ENCODE measurements around the gene PNKD.

PNKD gene

GRCh38 chr2:218238887-218239286, 31.4 kb upstream of the PNKD start:
- TF ChIP-seq, protein P1, sequence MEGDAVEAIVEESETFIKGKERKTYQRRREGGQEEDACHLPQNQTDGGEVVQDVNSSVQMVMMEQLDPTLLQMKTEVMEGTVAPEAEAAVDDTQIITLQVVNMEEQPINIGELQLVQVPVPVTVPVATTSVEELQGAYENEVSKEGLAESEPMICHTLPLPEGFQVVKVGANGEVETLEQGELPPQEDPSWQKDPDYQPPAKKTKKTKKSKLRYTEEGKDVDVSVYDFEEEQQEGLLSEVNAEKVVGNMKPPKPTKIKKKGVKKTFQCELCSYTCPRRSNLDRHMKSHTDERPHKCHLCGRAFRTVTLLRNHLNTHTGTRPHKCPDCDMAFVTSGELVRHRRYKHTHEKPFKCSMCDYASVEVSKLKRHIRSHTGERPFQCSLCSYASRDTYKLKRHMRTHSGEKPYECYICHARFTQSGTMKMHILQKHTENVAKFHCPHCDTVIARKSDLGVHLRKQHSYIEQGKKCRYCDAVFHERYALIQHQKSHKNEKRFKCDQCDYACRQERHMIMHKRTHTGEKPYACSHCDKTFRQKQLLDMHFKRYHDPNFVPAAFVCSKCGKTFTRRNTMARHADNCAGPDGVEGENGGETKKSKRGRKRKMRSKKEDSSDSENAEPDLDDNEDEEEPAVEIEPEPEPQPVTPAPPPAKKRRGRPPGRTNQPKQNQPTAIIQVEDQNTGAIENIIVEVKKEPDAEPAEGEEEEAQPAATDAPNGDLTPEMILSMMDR (IDR thresholded peaks at IDR 0.05; ENCODE audit: extremely low read depth, missing control alignments): no peak
- no peak for DNase-seq (ENCODE audit: low spot score)

DNA sequence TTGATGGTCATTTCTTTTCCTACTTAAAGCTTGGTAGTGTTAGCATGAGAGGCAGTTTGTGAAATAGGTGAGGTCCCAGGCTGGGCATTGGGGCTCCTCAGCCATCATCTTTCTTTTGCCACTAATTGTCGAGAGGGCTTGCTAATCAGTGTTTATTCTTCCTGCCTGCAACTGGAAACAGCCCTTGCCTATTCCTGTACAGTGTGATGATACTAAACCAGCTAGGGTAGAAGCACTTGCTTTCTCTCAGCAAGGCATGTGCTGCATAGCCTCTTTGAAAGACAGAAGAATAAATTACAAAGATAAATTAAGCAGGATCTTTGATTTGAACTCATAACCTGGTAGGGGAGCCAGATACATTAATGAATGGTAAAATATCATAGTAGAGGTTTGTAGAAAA, 26.1 kb upstream of the PNKD start:
- no peak for DNase-seq (ENCODE audit: low spot score)

DNA sequence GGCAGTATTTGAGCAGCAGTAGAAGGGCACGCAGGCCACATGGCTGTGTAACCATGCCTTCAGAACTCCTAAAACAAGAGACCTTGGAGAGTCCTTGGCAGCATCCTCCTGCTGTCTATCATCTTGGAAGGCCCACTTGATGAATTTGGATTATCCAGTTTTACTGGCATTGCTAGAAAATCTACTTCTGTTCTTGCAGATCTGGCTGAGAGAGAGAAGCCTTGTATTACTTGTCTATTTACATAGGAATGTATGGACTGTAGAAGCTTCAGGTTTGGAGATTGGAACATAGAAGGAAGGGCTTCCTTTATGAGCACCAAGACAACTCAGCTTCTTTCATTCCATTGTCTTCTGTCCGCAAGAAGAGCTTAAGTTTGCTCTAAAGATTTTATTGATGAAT, 25.7 kb upstream of the PNKD start:
- DNase-seq (ENCODE audit: low spot score): no peak
- TF ChIP-seq, protein P1 (IDR thresholded peaks at IDR 0.05; ENCODE audit: extremely low read depth, missing control alignments): no peak

More for the DNA sequence above, 26.1 kb upstream of the PNKD start:
- TF ChIP-seq, protein P1 (IDR thresholded peaks at IDR 0.05; ENCODE audit: extremely low read depth, missing control alignments): no peak

GRCh38 chr2:218245214-218245613, 25.1 kb upstream of the PNKD start:
- DNase-seq (ENCODE audit: low spot score): no peak

GRCh38 chr2:218249691-218250090, 20.6 kb upstream of the PNKD start:
- no peak for DNase-seq (ENCODE audit: low spot score)
- TF ChIP-seq, protein P1 (IDR thresholded peaks at IDR 0.05; ENCODE audit: extremely low read depth, missing control alignments): no peak

More at GRCh38 chr2:218245214-218245613, 25.1 kb upstream of the PNKD start:
- TF ChIP-seq, protein P1 (IDR thresholded peaks at IDR 0.05; ENCODE audit: extremely low read depth, missing control alignments): no peak

- DNase-seq (ENCODE audit: low spot score): no peak
- TF ChIP-seq, protein P1 (IDR thresholded peaks at IDR 0.05; ENCODE audit: extremely low read depth, missing control alignments): no peak
These were observed 17.6 kb upstream of the PNKD start for GRCh38 chr2:218252509-218253231.

- TF ChIP-seq, protein P1 (IDR thresholded peaks at IDR 0.05; ENCODE audit: extremely low read depth, missing control alignments): no peak
- DNase-seq (ENCODE audit: low spot score): no peak
These were observed 17.1 kb upstream of the PNKD start for GRCh38 chr2:218253232-218253625.
